HepG2 (cell line): ENCODE results near the gene GATAD2B. TPM values are rescaled to one million over a fixed set of nuclear protein-coding genes. Genes with fewer than 3 reads are reported as not detected.
A peak's percentile ranks its signal among the peaks of the same experiment; 100 is the strongest.

Experiments
- KAT2B ChIP-seq: fragments of 150-350 bp; IDR thresholded peaks from 2 replicates; pipeline ENCODE4 v1.6.1; 2014; ENCODE audit warnings: low read depth, low read length, borderline replicate concordance
- MLX ChIP-seq: IDR thresholded peaks from 2 replicates; pipeline ENCODE4 v1.6.1; 2016
- MTF1 ChIP-seq: sonication (generic); formaldehyde crosslinking; IDR thresholded peaks from 2 replicates; pipeline ENCODE4 v1.5.0; 2020; ENCODE audit warnings: missing genetic modification reagents
- MTF2 ChIP-seq: sonication (generic); formaldehyde crosslinking; IDR thresholded peaks from 2 replicates; pipeline ENCODE4 v1.5.0; 2020; ENCODE audit warnings: missing genetic modification reagents, borderline replicate concordance
- NFE2 ChIP-seq: sonication (generic); formaldehyde crosslinking; IDR thresholded peaks from 2 replicates; pipeline ENCODE4 v1.4.0; 2020; ENCODE audit warnings: missing genetic modification reagents
- NFRKB ChIP-seq: fragments of 450-650 bp; IDR thresholded peaks from 2 replicates; pipeline ENCODE4 v1.6.1; 2017
- RFX5 ChIP-seq: IDR thresholded peaks from 2 replicates; pipeline ENCODE4 v1.6.1; 2011; ENCODE audit warnings: low read depth, low read length, improper control_type of control experiment
- TARDBP ChIP-seq: sonication (generic); formaldehyde crosslinking; IDR thresholded peaks from 2 replicates; pipeline ENCODE4 v1.8.0; 2022; ENCODE audit warnings: mild to moderate bottlenecking, missing genetic modification reagents
- UBTF ChIP-seq: sonication (generic); formaldehyde crosslinking; IDR thresholded peaks from 2 replicates; pipeline ENCODE4 v1.4.0; 2020; ENCODE audit warnings: mild to moderate bottlenecking, missing genetic modification reagents
- YEATS2 ChIP-seq: sonication (generic); formaldehyde crosslinking; IDR thresholded peaks from 2 replicates; pipeline ENCODE4 v1.4.0; 2020; ENCODE audit warnings: missing genetic modification reagents, borderline replicate concordance
- ZHX2 ChIP-seq, 2 experiments: sonication (generic) in 1 of 2; formaldehyde crosslinking in 1 of 2; IDR thresholded peaks; 2 replicates each; pipeline versions ENCODE4 v1.6.1 to v1.9.0; 2014 to 2022; ENCODE audit warnings: antibody characterized with exemption in 1 of 2, borderline replicate concordance in 1 of 2, inconsistent platforms in 1 of 2, low read depth in 1 of 2, missing genetic modification reagents in 1 of 2
- ZNF484 ChIP-seq: sonication (generic); formaldehyde crosslinking; IDR thresholded peaks from 2 replicates; pipeline ENCODE4 v1.5.1; 2020; ENCODE audit warnings: mild to moderate bottlenecking, low read depth, missing genetic modification reagents, borderline replicate concordance
- ZNF674 ChIP-seq: sonication (generic); formaldehyde crosslinking; IDR thresholded peaks from 2 replicates; pipeline ENCODE4 v1.5.0; 2020; ENCODE audit warnings: low read depth, mild to moderate bottlenecking, missing genetic modification reagents
- ZSCAN31 ChIP-seq: sonication (generic); formaldehyde crosslinking; IDR thresholded peaks from 2 replicates; pipeline ENCODE4 v1.5.0; 2020; ENCODE audit warnings: low read depth, mild to moderate bottlenecking, missing genetic modification reagents
- ZXDC ChIP-seq: sonication (generic); formaldehyde crosslinking; IDR thresholded peaks from 2 replicates; pipeline ENCODE4 v1.5.0; 2020; ENCODE audit warnings: mild to moderate bottlenecking, missing genetic modification reagents
- polyA plus RNA-seq, 8 experiments: library from polyadenylated mRNA; depleted of rRNA in 3 of 8; stranded (reverse) in 7 of 8; unstranded in 1 of 8; fragments of >200 nt; fragmentation: Illumina TruSeq in 4 of 8; extraction: Trizol in 4 of 8; gene quantifications; 2 replicates each; pipeline versions ENCODE4 v1.2.1 to v1.2.3, GENCODE V29; 2011 to 2016; ENCODE audit warnings: low read depth in 4 of 8, missing spikeins in 1 of 8, mixed read lengths in 1 of 8; ENCODE audit not compliant: insufficient read depth in 1 of 8
- total RNA-seq, 5 experiments: library from RNA; depleted of rRNA; stranded (reverse); fragments of >200 nt; fragmentation: Illumina TruSeq; extraction: Trizol; gene quantifications; 2 replicates each; pipeline ENCODE4 v1.2.3, GENCODE V29; 2016; ENCODE audit warnings: low read depth in 1 of 5

GATAD2B gene
- total and polyA plus RNA-seq, 2 of the 13 experiments (the other 11 are each of a cell fraction or from before 2014, with no cell fraction given): 3.2 to 5.2 TPM

- TF ChIP-seq ZXDC (CRISPR knock-in tag): peak; percentile 71; the same call in 1 of the 2 replicates
- no peak for TF ChIP-seq ZHX2 (IDR thresholded peaks at IDR 0.05; ENCODE audit: low read depth)
- no peak; the same call in 1 of the 2 replicates for TF ChIP-seq ZHX2 (CRISPR knock-in tag; IDR thresholded peaks at IDR 0.05; ENCODE audit: borderline replicate concordance)
- TF ChIP-seq NFRKB: no peak
- no peak for TF ChIP-seq MTF2
- TF ChIP-seq KAT2B: no peak
- TF ChIP-seq ZNF674 (CRISPR knock-in tag): no peak
- TF ChIP-seq UBTF (CRISPR knock-in tag): peak; percentile 95
- TF ChIP-seq ZSCAN31: peak; percentile 80; the same call in 1 of the 2 replicates
- TF ChIP-seq MLX (CRISPR knock-in tag): no peak
- TF ChIP-seq TARDBP (CRISPR knock-in tag): peak; percentile 73
- TF ChIP-seq RFX5: no peak
- TF ChIP-seq YEATS2: peak; percentile 39; the same call in 1 of the 2 replicates
- TF ChIP-seq NFE2 (CRISPR knock-in tag): no peak
- no peak for TF ChIP-seq ZNF484 (CRISPR knock-in tag)
- TF ChIP-seq MTF1 (CRISPR knock-in tag): no peak; the same call in 1 of the 2 replicates
Observed at GRCh38 chr1:153783233-153784190, 139.3 kb downstream of the GATAD2B start (continued).
